A549 (cell line): ENCODE results near the gene ZBTB20. TPM values are rescaled to one million over a fixed set of nuclear protein-coding genes. Genes with fewer than 3 reads are reported as not detected.
A peak's percentile ranks its signal among the peaks of the same experiment; 100 is the strongest.

Source experiments
- ATAC-seq, 2 experiments: fragments of 200-7000 bp in 1 of 2; fragments of >200 bp in 1 of 2; cut with Nextera tagmentation in 1 of 2; cut with Tn5 transposase in 1 of 2; 3 replicates each; pipeline versions ENCODE4 v1.8.0 to v1.9.1; 2018 to 2020; ENCODE audit warnings: mild to moderate bottlenecking in 1 of 2, moderate library complexity in 1 of 2
- CTCF ChIA-PET: fragments of 300-600 bp; sonication (Branson Sonifier 250); formaldehyde crosslinking; extraction: SDS; loops from one replicate; lab custom pipeline; 2021; ENCODE audit warnings: antibody characterized with exemption, inconsistent platforms; lab: Yijun Ruan, JAX
- POLR2A ChIA-PET: fragments of 350-600 bp; formaldehyde crosslinking; extraction: SDS; loops from one replicate; lab custom pipeline; 2021; ENCODE audit warnings: antibody characterized with exemption, inconsistent platforms; lab: Yijun Ruan, JAX
- DNase-seq, 2 experiments: peaks; one replicate each; pipeline versions ENCODE4 v3.0.0 to v3.0.0-alpha.2; 2011 to 2016; ENCODE audit warnings: low read depth in 1 of 2, low spot score in 1 of 2
- FAIRE-seq: peaks from 2 replicates; lab custom pipeline; 2011; peaks lifted over from hg19 to GRCh38; lab: Jason Lieb, UNC
- H3K27ac ChIP-seq, 2 experiments: fragments of >200 bp; sonication (Bioruptor Twin); formaldehyde crosslinking; 3 replicates each; pipeline ENCODE4 v1.5.1; 2016 to 2017
- H3K4me1 ChIP-seq: fragments of >200 bp; sonication (Bioruptor Twin); formaldehyde crosslinking; 3 replicates; pipeline ENCODE4 v1.6.1; 2016
- H3K4me2 ChIP-seq: fragments of >200 bp; sonication (Bioruptor Twin); formaldehyde crosslinking; 3 replicates; pipeline ENCODE4 v1.6.1; 2016
- H3K4me3 ChIP-seq: fragments of >200 bp; sonication (Bioruptor Twin); formaldehyde crosslinking; 3 replicates; pipeline ENCODE4 v1.5.1; 2016
- H3K9me3 ChIP-seq: fragments of >200 bp; sonication (Bioruptor Twin); formaldehyde crosslinking; 3 replicates; pipeline ENCODE4 v1.6.1; 2016
- BCL3 ChIP-seq: fragments of >200 bp; sonication (Bioruptor Twin); formaldehyde crosslinking; IDR thresholded peaks from 3 replicates; pipeline ENCODE4 v1.6.1; 2016
- BHLHE40 ChIP-seq: IDR thresholded peaks from 2 replicates; pipeline ENCODE4 v1.6.1; 2012; ENCODE audit warnings: low read depth, low read length, inconsistent platforms
- CEBPB ChIP-seq, 2 experiments: fragments of >200 bp in 1 of 2; sonication (Bioruptor Twin) in 1 of 2; formaldehyde crosslinking in 1 of 2; IDR thresholded peaks; 2 replicates each; pipeline ENCODE4 v1.6.1; 2012 to 2016
- CTCF ChIP-seq: fragments of >200 bp; sonication (Bioruptor Twin); formaldehyde crosslinking; IDR thresholded peaks from 3 replicates; pipeline ENCODE4 v1.5.1; 2016
- EHF ChIP-seq: fragments of 250-450 bp; sonication (Bioruptor Pico); IDR thresholded peaks from 2 replicates; pipeline ENCODE4 v1.5.0; 2020; ENCODE audit warnings: mild to moderate bottlenecking
- FOSB ChIP-seq: fragments of 250-450 bp; sonication (Bioruptor Pico); IDR thresholded peaks from 2 replicates; pipeline ENCODE4 v1.5.0; 2020; ENCODE audit warnings: mild to moderate bottlenecking, moderate library complexity
- GATA3 ChIP-seq: IDR thresholded peaks from 2 replicates; pipeline ENCODE4 v1.6.1; 2012; ENCODE audit warnings: borderline replicate concordance
- HEYL ChIP-seq: fragments of 250-450 bp; sonication (Bioruptor Pico); IDR thresholded peaks from 2 replicates; pipeline ENCODE4 v1.8.0; 2021; ENCODE audit warnings: mild to moderate bottlenecking, moderate library complexity
- HOXB5 ChIP-seq: fragments of 250-450 bp; sonication (Bioruptor Pico); IDR thresholded peaks from 2 replicates; pipeline ENCODE4 v1.5.0; 2020; ENCODE audit warnings: mild to moderate bottlenecking, moderate library complexity
- KDM1A ChIP-seq: fragments of 200-600 bp; sonication (generic); IDR thresholded peaks from 2 replicates; pipeline ENCODE4 v1.6.1; 2016; ENCODE audit warnings: low read depth, mild to moderate bottlenecking
- MAX ChIP-seq: IDR thresholded peaks from 2 replicates; pipeline ENCODE4 v1.6.1; 2012
- MAZ ChIP-seq: fragments of 150-350 bp; IDR thresholded peaks from 2 replicates; pipeline ENCODE4 v1.6.1; 2014; ENCODE audit warnings: antibody characterized with exemption, low read depth, low read length, borderline replicate concordance
- POLR2A ChIP-seq: IDR thresholded peaks from 2 replicates; pipeline ENCODE4 v1.6.1; 2012; ENCODE audit warnings: mild to moderate bottlenecking, low read length
- RAD21 ChIP-seq, 2 experiments: fragments of >200 bp in 1 of 2; sonication (Bioruptor Twin) in 1 of 2; formaldehyde crosslinking in 1 of 2; IDR thresholded peaks in 1 of 2; conservative IDR thresholded peaks in 1 of 2; 2 replicates in 1 of 2; 3 replicates in 1 of 2; pipeline ENCODE4 v1.6.1; 2012 to 2018; ENCODE audit warnings: inconsistent platforms in 1 of 2
- RARB ChIP-seq: fragments of 250-450 bp; sonication (Bioruptor Pico); IDR thresholded peaks from 2 replicates; pipeline ENCODE4 v1.8.0; 2021; ENCODE audit warnings: mild to moderate bottlenecking, moderate library complexity
- REST ChIP-seq: fragments of 200-600 bp; sonication (generic); IDR thresholded peaks from 2 replicates; pipeline ENCODE4 v1.6.1; 2016; ENCODE audit warnings: antibody characterized with exemption, mild to moderate bottlenecking, moderate library complexity
- SMC3 ChIP-seq: fragments of >200 bp; sonication (Bioruptor Twin); formaldehyde crosslinking; IDR thresholded peaks from 3 replicates; pipeline ENCODE4 v1.6.1; 2018; ENCODE audit warnings: inconsistent platforms
- SREBF2 ChIP-seq: fragments of 450-650 bp; IDR thresholded peaks from 2 replicates; pipeline ENCODE4 v1.6.1; 2014; ENCODE audit warnings: mild to moderate bottlenecking, moderate library complexity
- ZNF302 ChIP-seq: fragments of 250-450 bp; sonication (Bioruptor Pico); IDR thresholded peaks from 2 replicates; pipeline ENCODE4 v1.9.0; 2021; ENCODE audit warnings: inconsistent platforms, mild to moderate bottlenecking, moderate library complexity
- ZSCAN20 ChIP-seq: fragments of 250-450 bp; sonication (Bioruptor Pico); IDR thresholded peaks from 2 replicates; pipeline ENCODE4 v1.8.0; 2022; ENCODE audit warnings: mild to moderate bottlenecking, moderate library complexity
- WGBS: methylation state at CpG from one replicate; pipeline ENCODE4 v1.1.6; 2017; ENCODE audit errors: missing lambda C conversion rate; 5-methylcytosine and 5-hydroxymethylcytosine counted together
- polyA plus RNA-seq, 4 experiments: library from polyadenylated mRNA; depleted of rRNA in 3 of 4; stranded (reverse); fragments of >200 nt; fragmentation: RNase III in 1 of 4; extraction: RNeasy Plus Mini Kit Qiagen cat#74134 plus additional on column Dnase treatment in 1 of 4; gene quantifications; 2 replicates in 3 of 4; 3 replicates in 1 of 4; pipeline ENCODE4 v1.2.3, GENCODE V29; 2011 to 2017

The ZBTB20 gene
- polyA plus RNA-seq, 2 of the 4 experiments (the other 2 are of a cell fraction): 0.85 to 5.0 TPM

GRCh38 chr3:114363554-114364202, 783.4 kb downstream of the ZBTB20 start (continued):
- TF ChIP-seq EHF (CRISPR knock-in tag): no peak
- no peak for TF ChIP-seq HOXB5 (CRISPR knock-in tag)
- TF ChIP-seq BCL3: no peak
- no peak for TF ChIP-seq RARB (CRISPR knock-in tag)
- no peak for TF ChIP-seq ZSCAN20 (CRISPR knock-in tag)
- no peak for TF ChIP-seq SREBF2
- no peak for TF ChIP-seq GATA3

GRCh38 chr3:114362815-114363214, 784.3 kb downstream of the ZBTB20 start:
- H3K9me3 ChIP-seq: no peaks in the 10 kb centered on the region
- CTCF ChIA-PET: interaction anchor here (1.0 to 2.3 kb wide), 12 partner anchors 10 to 730 kb away, joined by 3 to 10 read pairs (median 4); no protein-coding TSS in a partner anchor
- H3K4me1 ChIP-seq: peaks cover 13% of the 10 kb centered on the region; the same call in 2 of the 3 replicates
- H3K27ac ChIP-seq: no peak overlapping the region
- peak; percentile 77 to 78 for ATAC-seq
- WGBS: 71% methylated on average over 1 of the region's 1 CpG
- DNase-seq: peak; percentile 19 to 28
- FAIRE-seq: no peak
- TF ChIP-seq MAZ (no peak), SMC3 (peak; percentile 39; the same call in 1 of the 3 replicates), CTCF (peak; percentile 60), RAD21 (conservative IDR thresholded peaks at IDR 0.05 in 1 of 2, IDR thresholded peaks at IDR 0.05 in 1 of 2) (peak; percentile 47 to 56)
- TF ChIP-seq, all 56 proteins: peak for 3
- Histone ChIP-seq H3K4me3 (no peak overlapping the region), H3K4me2 (no peak overlapping the region)
- POLR2A ChIA-PET: no interaction called here

GRCh38 chr3:114361391-114361790, 785.7 kb downstream of the ZBTB20 start:
- ATAC-seq (no peak), DNase-seq (no peak), FAIRE-seq (no peak)
- Histone ChIP-seq H3K9me3 (no peaks in the 10 kb centered on the region), H3K4me3 (no peak overlapping the region), H3K27ac (no peak overlapping the region), H3K4me2 (no peak overlapping the region), H3K4me1 (peaks cover 10% of the 10 kb centered on the region; the same call in 2 of the 3 replicates)
- CTCF ChIA-PET: no interaction called here
- no peak for TF ChIP-seq CEBPB (IDR thresholded peaks at IDR 0.05)
- TF ChIP-seq SMC3: no peak
- no peak for TF ChIP-seq ZNF302
- TF ChIP-seq MAZ: no peak
- TF ChIP-seq KDM1A: no peak
- TF ChIP-seq REST: no peak
- no peak for TF ChIP-seq MAX
- no peak for TF ChIP-seq FOSB (CRISPR knock-in tag)
- TF ChIP-seq HEYL (CRISPR knock-in tag): no peak
- no peak for TF ChIP-seq BHLHE40
- TF ChIP-seq POLR2A: no peak
- POLR2A ChIA-PET: no interaction called here
